DMS53 (cell line): ENCODE results near the gene CHD5.

Experiments
- DNase-seq: peaks from one replicate; lab custom pipeline; 2025; lab: John Stamatoyannopoulos, UW

The CHD5 gene

GRCh38 chr1:6174621-6175410 lies 5.3 kb downstream of the CHD5 start:
- no peak for DNase-seq

GRCh38 chr1:6172549-6172948 lies 7.6 kb downstream of the CHD5 start:
- no peak for DNase-seq

GRCh38 chr1:6171548-6172124 lies 8.5 kb downstream of the CHD5 start:
- DNase-seq = peak; percentile 67

- DNase-seq = no peak
Observed at GRCh38 chr1:6170742-6171201, 9.3 kb downstream of the CHD5 start.

- no peak for DNase-seq
Observed at GRCh38 chr1:6170116-6170741, 9.9 kb downstream of the CHD5 start.

GRCh38 chr1:6168947-6169586 lies 11.1 kb downstream of the CHD5 start:
- peak; percentile 45 for DNase-seq

GRCh38 chr1:6167391-6168303 lies 12.5 kb downstream of the CHD5 start:
- DNase-seq = no peak

GRCh38 chr1:6166655-6167390 lies 13.3 kb downstream of the CHD5 start:
- DNase-seq = no peak

- DNase-seq = no peak
Observed at GRCh38 chr1:6166221-6166620, 13.9 kb downstream of the CHD5 start.

- no peak for DNase-seq
Observed at GRCh38 chr1:6165441-6165985, 14.6 kb downstream of the CHD5 start.

GRCh38 chr1:6165027-6165426 lies 15.1 kb downstream of the CHD5 start:
- no peak for DNase-seq

GRCh38 chr1:6163973-6164617 lies 16.0 kb downstream of the CHD5 start:
- DNase-seq = no peak

- DNase-seq = no peak
Observed at GRCh38 chr1:6163191-6163972, 16.7 kb downstream of the CHD5 start.

GRCh38 chr1:6162773-6163172 lies 17.3 kb downstream of the CHD5 start:
- peak; percentile 59 for DNase-seq

GRCh38 chr1:6162341-6162740 lies 17.8 kb downstream of the CHD5 start:
- DNase-seq = no peak

GRCh38 chr1:6158181-6158580 lies 21.9 kb downstream of the CHD5 start:
- no peak for DNase-seq

GRCh38 chr1:6157528-6158174 lies 22.5 kb downstream of the CHD5 start:
- peak; percentile 95 for DNase-seq

- no peak for DNase-seq
Observed at GRCh38 chr1:6157132-6157527, 23.0 kb downstream of the CHD5 start.
